NCI-H748 (cell line): ENCODE results near the gene URB1.
A peak's percentile ranks its signal among the peaks of the same experiment; 100 is the strongest.

Experiments
- DNase-seq: peaks from one replicate; lab custom pipeline; 2025; ENCODE audit not compliant: unreplicated experiment; lab: John Stamatoyannopoulos, UW

URB1 gene

GRCh38 chr21:32346951-32347350, 45.9 kb downstream of the URB1 start:
- no peak for DNase-seq

- no peak for DNase-seq
Observed at GRCh38 chr21:32340863-32341848, 51.7 kb downstream of the URB1 start.

DNA sequence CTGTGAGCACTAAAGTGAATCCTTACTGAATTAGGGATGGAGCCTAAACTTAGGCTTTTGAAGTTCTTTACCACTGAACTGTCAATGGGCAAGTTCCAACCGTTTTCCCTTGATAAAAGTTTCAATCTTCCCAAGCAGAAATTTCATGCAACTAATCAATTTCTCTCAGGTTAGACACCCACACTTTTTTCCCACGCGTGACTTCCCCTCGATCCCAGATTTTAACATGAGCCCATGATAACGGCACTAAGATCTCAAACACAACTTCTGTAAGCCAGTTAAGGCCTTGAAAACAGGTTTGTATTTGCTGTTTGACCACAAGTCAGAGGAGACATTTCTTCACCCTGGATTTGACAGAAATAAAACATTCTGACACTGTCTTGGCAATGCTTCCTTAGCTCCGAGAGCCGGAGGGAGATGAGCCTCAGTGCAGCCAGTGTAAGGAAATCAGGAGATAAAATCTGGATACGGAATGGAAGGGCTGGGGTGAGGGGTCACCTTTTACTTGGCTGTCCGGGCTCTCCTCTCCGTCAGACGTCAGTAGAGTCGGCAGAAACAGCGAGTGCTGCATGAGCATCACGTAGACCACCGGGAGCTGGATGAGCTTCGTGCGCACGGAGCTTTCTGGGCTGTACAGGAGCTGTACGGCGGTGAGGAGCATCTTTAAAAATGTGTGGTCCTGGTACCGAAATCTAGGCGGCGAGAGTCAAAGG, 54.4 kb downstream of the URB1 start:
- no peak for DNase-seq

DNA sequence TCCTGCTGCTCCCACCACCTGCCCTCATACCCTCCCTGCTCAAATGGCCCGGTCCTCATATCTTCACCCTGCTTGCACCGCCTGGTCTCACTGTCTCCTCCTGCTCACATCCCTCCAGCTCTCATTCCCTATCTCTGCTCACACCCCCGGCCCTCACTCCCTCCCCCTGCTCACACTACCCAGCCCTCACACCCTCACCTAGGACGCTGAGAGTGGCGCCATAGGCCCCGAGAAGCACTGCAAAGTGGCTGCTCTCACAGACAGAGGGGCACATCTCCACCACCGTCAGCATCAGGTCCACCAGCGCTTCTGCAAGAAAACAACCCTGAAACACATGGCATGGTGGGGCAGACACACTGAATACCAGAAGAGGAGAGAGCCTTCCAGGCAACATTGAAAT, 55.6 kb downstream of the URB1 start:
- DNase-seq, result no peak

DNA sequence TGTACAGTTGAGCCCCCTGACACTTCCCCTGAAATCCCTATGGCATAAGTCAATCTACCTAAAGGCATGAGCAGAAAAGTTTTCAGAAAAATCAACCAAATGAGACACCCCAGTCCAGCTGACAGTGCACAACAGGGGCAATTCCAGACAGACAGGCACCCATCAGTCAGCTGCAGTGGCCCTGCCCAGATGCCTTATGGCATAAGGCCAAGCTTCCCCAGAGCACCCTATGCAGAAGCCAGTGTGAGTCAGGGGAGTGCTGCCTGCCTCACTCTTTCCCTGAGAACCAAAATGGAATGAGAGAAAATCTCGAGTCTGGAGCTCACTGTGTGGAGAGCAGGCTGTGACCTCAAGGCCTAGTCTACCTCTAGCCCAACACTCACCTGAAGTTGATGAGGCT, 56.1 kb downstream of the URB1 start:
- DNase-seq, result no peak

DNA sequence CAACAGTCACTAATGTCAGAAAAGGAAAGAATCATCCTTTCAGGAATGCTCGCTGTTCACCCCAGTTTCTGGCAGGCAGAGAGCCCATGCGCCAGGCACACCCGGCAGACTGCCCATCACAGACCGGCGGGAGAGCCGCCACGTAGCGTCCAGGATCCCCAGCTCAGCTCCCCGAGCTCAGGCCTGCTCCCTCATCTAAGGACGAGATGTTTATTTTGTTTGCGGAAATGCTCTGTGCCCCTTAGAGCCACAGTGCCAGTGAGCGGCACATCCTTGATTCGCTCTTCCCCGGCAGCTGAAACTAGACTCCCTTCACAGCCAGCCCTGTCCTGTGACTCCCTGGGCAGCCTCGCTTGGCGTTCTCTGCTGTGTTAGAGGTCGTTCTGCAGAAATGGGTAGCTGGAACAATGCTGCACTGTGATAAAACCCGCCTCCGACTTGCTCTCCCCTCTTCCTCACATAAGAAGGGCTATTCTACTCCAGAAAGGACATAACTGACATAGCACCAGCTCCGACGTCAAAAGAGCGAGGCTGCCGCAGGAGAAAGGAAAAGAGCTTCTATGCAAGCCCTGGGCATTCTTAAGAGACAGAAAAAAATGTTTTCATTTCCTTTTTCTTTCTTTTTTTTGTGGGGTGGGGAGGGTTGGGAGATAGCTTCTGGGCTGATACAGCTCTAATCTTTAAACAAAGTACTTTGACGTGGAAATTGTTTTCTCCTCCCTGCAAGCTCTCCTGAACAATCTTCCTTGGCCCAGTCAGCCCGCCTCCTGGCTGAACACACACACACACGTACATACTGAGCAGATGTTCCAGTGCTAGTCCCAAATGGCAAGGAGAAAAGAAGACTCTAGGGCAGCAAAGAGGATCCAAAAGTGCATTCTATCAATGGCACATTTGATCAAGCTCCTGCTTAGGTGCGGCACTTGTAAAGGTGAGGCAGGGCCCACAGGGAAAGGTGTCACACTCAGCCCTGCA, 56.9 kb downstream of the URB1 start:
- DNase-seq, result no peak

DNA sequence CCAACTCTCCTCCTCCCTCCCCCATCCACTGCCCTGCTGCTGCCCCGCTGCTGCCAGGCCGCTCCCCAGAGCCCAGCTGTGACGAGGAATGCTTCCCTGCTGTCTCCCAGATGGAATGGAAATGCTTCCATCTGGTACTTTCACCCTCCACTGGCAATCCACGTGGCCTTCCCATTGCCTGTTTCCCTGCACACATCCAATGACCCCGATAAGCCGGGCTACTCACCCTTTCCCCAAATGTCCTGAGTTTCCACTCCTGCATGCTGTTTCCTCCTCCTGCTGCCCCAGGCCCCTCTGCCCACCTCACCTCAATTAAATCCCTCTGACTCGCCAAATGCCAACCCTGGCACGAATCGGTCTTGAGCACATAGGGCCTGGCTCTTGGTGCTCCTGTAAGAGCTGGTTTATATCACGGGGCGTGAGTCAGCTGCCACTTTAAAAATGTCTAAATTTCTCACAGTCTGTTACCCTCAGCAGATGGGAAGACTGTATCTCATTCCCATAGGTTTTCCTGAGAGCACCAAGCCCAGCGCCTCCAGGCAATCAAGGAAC, 57.8 kb downstream of the URB1 start:
- DNase-seq, result no peak

DNA sequence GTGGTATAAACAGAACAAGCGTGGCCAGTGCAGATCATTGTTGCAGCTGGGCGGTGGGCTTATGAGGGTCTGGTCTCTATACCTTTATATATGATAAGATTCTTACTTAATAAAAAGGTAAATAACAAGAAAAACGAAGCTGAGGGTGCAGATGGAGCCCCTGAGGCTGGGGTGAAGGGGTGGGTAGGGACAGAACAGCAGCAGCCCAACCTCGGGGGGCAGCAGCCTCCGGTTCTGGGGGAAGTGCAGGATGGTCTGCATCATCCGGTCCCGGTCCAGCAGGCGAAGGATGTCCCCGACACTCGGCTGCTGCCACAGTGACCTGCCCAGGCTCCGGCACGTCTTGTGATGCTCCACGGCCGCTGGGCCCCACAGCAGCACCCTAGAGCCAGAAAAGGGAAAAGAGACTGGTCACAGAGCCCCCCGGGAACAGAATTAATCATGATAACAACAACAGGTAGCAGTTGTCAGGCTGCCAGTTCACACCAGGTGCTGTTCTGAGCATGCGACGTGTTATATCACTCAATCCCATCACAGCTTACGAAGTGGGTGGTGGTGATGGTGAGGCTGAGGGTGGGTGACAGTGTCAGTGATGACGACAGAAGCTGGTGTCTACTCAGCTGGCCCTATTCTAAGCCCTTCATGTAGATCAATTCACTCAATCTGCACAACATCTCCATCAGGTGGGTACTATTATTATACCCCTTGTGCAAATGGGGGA, 58.7 kb downstream of the URB1 start:
- no peak for DNase-seq

- DNase-seq, result no peak
Observed at GRCh38 chr21:32332463-32332951, 60.3 kb downstream of the URB1 start.

GRCh38 chr21:32331444-32332305, 61.1 kb downstream of the URB1 start:
- no peak for DNase-seq

DNA sequence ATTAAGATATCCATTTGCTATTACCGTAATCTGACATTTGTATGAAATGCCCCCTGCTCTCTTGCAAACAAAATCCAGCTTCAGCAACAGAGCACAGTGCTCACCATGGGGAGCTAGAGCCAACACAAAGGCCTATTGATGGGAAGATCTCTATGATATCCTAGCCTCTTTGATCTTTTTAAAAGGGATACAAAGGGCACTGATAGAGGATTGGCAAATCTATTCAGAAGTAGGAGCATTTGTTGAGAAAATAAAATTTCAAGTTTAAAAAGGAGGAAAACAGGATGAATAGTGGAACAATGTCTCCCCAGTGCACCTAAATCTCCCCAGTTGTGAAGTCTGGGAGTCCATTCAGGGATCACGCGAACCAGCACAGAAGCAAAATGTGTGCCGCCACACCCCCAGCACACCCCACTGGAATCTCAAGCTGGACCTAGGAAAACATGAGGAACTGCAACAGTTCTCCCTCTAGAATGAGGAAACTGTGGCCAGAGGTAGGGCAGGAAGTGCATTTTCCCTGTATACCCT, 62.0 kb downstream of the URB1 start:
- DNase-seq, result peak; percentile 45

GRCh38 chr21:32329776-32330175, 63.0 kb downstream of the URB1 start:
- no peak for DNase-seq

GRCh38 chr21:32329331-32329730, 63.5 kb downstream of the URB1 start:
- no peak for DNase-seq

- no peak for DNase-seq
Observed at GRCh38 chr21:32328595-32328994, 64.2 kb downstream of the URB1 start.

- no peak for DNase-seq
Observed at GRCh38 chr21:32325706-32326105, 67.1 kb downstream of the URB1 start.

DNA sequence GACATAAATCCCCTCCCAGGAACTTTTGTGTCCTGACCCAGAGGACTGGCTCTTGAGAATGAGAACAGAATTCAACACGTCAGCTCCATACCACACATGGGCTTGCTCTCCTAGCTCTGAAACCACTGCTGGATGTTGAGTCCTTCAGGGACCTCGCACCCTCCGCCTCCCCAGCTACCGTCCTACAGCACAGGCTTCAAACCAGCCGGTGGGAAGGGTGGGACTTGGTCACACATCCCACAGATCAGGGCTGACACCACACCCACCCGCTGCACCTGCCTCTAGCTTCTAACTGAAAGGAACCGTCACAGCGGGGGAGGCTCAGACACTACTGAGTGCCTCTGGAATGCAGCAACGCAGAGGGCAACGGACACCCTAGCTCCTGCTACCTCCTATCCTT, 70.1 kb downstream of the URB1 start:
- DNase-seq, result no peak

DNA sequence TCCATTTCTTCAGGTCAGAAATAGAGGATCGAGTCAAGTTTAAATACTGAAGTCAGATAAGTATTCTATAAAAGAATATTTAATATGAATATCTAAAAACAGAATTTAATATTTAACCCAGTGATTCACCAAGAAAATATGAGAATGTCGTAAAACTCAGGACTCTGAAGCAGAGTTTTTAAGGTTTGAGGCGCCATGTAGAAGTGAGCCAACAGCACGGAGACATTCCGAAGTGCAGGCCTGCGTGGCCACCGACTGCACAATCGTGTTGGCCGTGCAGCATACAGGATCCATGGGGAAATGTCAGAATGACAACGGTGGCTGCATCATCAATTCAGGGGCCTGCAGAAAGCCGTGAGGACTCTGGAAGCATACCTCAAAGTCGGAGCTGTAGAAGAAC, 70.7 kb downstream of the URB1 start:
- DNase-seq, result no peak

GRCh38 chr21:32321480-32321879, 71.3 kb downstream of the URB1 start:
- DNase-seq, result no peak

DNA sequence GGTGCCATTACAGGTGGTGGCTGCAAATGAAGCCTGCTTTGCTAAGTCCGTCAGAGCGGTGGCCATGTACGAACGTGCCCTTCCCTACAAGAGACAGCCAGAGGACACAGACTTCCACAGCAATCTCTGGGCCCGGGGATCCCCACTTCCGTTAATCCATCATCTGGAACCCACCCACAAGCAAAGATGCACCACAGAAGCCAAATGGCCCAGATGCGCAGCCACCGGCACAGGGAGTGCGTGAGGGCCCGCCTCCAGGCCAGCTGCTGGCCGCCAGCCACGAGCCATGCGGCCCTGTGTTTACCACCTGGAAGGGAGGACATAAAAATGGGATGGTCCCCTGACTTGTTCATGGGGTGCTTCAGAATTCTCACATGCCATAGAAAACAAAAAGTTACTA, 72.1 kb downstream of the URB1 start:
- DNase-seq, result no peak
